Measurements from ENCODE around the gene TCF20. TPM values are rescaled to one million over a fixed set of nuclear protein-coding genes. Genes with fewer than 3 reads are reported as not detected.

Gene TCF20
- total and polyA plus RNA-seq, 4 experiments from 2014 or later: 0.72 to 93.4 (median 46.8) TPM

GRCh38 chr22:42286205-42286604 lies 15.8 kb upstream of the TCF20 start:
- ChIA-PET POLR2A (ENCODE audit: partially characterized antibody) (interaction anchor here (1.3 kb wide), 1 partner anchor 16 kb away, joined by 6 read pairs; no protein-coding TSS in a partner anchor), CTCF (ENCODE audit: partially characterized antibody) (interaction anchor here (1.3 kb wide), 1 partner anchor 10 kb away, joined by 3 read pairs; no protein-coding TSS in a partner anchor)
- Histone ChIP-seq H3K4me1 (ENCODE audit: insufficient read depth, low read length) (peaks cover 48% of the 10 kb centered on the region), H3K4me3 (ENCODE audit: low read length in 2 of 2) (peak overlapping the region in 1 of 2 donors; percentile 18), H3K36me3 (ENCODE audit: insufficient read depth, low read length) (no peaks in the 10 kb centered on the region), H3K27me3 (ENCODE audit: insufficient read depth, low read length) (no peaks in the 10 kb centered on the region), H3K9me3 (ENCODE audit: control insufficient read depth in 1 of 2, low read length in 2 of 2) (no peaks in the 10 kb centered on the region), H3K27ac (ENCODE audit: low read depth, low read length) (peak overlapping the region; percentile 3)
- Mint-ChIP-seq H3K27me3 (no peaks in the 10 kb centered on the region), H3K27ac (peak overlapping the region; percentile 38 to 92 (median 79)), H3K4me3 (peak overlapping the region; percentile 2 to 74 (median 48)), H3K9me3 (no peaks in the 10 kb centered on the region), H3K4me1 (peaks cover 26 to 59% (median 39%) of the 10 kb centered on the region in 4 donors), H3K36me3 (no peaks in the 10 kb centered on the region)
- intact Hi-C loops (cut with micrococcal nuclease): no loop called here
- peak; percentile 49 to 78 (median 54) for DNase-seq

- intact Hi-C loops (cut with micrococcal nuclease): no loop called here
- Histone ChIP-seq H3K4me1 (ENCODE audit: insufficient read depth, low read length) (peaks cover 48% of the 10 kb centered on the region), H3K4me3 (ENCODE audit: low read length in 2 of 2) (peak overlapping the region in 1 of 2 donors; percentile 18), H3K27ac (ENCODE audit: low read depth, low read length) (peak overlapping the region; percentile 3), H3K36me3 (ENCODE audit: insufficient read depth, low read length) (no peaks in the 10 kb centered on the region), H3K27me3 (ENCODE audit: insufficient read depth, low read length) (no peaks in the 10 kb centered on the region), H3K9me3 (ENCODE audit: control insufficient read depth in 1 of 2, low read length in 2 of 2) (no peaks in the 10 kb centered on the region)
- DNase-seq: no peak
- POLR2A ChIA-PET (ENCODE audit: partially characterized antibody): interaction anchor here (0.6 to 1.3 kb wide), 2 partner anchors 16 to 126 kb away, joined by 3 to 6 read pairs; no protein-coding TSS in a partner anchor
- Mint-ChIP-seq H3K36me3 (no peaks in the 10 kb centered on the region), H3K9me3 (no peaks in the 10 kb centered on the region), H3K27ac (peak overlapping the region; percentile 38 to 92 (median 79)), H3K27me3 (no peaks in the 10 kb centered on the region), H3K4me3 (peak overlapping the region; percentile 18 to 74 (median 48)), H3K4me1 (peaks cover 26 to 58% (median 39%) of the 10 kb centered on the region in 4 donors)
- CTCF ChIA-PET (ENCODE audit: partially characterized antibody): no interaction called here
Measured at GRCh38 chr22:42285604-42286003, 15.2 kb upstream of the TCF20 start.

DNA sequence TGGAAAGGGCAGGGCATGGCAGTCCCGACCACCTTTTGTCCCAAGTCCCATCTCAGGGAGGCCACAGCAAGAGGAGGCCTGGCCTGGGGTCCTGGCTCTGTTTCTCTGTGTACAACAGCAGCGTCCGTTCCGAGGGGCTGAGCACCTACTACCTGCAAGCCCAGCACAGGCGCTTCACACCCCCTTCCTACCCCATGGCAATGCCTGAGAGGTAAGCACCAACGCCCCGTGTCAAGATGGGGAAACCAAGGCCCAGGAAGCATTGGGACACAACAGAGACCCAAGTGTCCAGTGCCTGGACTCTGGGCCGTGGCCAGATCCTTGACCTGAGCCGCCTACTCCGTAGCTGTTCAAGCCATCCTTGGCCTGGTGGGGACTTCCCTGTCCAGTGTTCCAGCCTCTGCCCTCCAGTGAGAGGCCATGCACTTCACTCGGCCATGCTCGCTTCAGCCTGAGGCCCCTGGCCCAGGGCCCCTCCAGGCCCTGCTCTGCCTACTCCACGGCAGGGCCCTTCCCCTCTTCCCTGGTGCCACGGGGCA lies 14.3 kb upstream of the TCF20 start:
- Histone ChIP-seq H3K27ac (ENCODE audit: low read depth, low read length) (no peak overlapping the region), H3K27me3 (ENCODE audit: insufficient read depth, low read length) (no peaks in the 10 kb centered on the region), H3K4me3 (ENCODE audit: low read length in 2 of 2) (no peak overlapping the region), H3K36me3 (ENCODE audit: insufficient read depth, low read length) (no peaks in the 10 kb centered on the region), H3K4me1 (ENCODE audit: insufficient read depth, low read length) (peaks cover 48% of the 10 kb centered on the region), H3K9me3 (ENCODE audit: control insufficient read depth in 1 of 2, low read length in 2 of 2) (no peaks in the 10 kb centered on the region)
- POLR2A ChIA-PET (ENCODE audit: partially characterized antibody): interaction anchor here (0.9 to 1.5 kb wide), 4 partner anchors 13 to 194 kb away, joined by 3 to 6 read pairs (median 3); partner anchors contain the start of gene NDUFA6
- Mint-ChIP-seq H3K4me3 (peak overlapping the region in 3 of 8 donors; percentile 21 to 80 (median 42)), H3K27ac (peak overlapping the region in 4 of 7 donors; percentile 47 to 90 (median 56)), H3K27me3 (no peaks in the 10 kb centered on the region), H3K36me3 (no peaks in the 10 kb centered on the region), H3K9me3 (no peaks in the 10 kb centered on the region), H3K4me1 (peaks cover 26 to 58% (median 39%) of the 10 kb centered on the region in 4 donors)
- CTCF ChIA-PET (ENCODE audit: partially characterized antibody): interaction anchor here (0.6 kb wide), 1 partner anchor 114 kb away, joined by 4 read pairs; no protein-coding TSS in a partner anchor
- DNase-seq: no peak
- intact Hi-C loops (cut with micrococcal nuclease): no loop called here

- Histone ChIP-seq H3K27me3 (ENCODE audit: insufficient read depth, low read length) (no peaks in the 10 kb centered on the region), H3K27ac (ENCODE audit: low read depth, low read length) (no peak overlapping the region), H3K9me3 (ENCODE audit: control insufficient read depth in 1 of 2, low read length in 2 of 2) (no peaks in the 10 kb centered on the region), H3K36me3 (ENCODE audit: insufficient read depth, low read length) (no peaks in the 10 kb centered on the region), H3K4me3 (ENCODE audit: low read length in 2 of 2) (peak overlapping the region in 1 of 2 donors; percentile 32), H3K4me1 (ENCODE audit: insufficient read depth, low read length) (peaks cover 48% of the 10 kb centered on the region)
- DNase-seq: no peak
- H3K36me3 Mint-ChIP-seq: no peaks in the 10 kb centered on the region
- peaks cover 26 to 55% (median 40%) of the 10 kb centered on the region in 4 donors for H3K4me1 Mint-ChIP-seq
- intact Hi-C loops (cut with micrococcal nuclease): no loop called here
- H3K9me3 Mint-ChIP-seq: no peaks in the 10 kb centered on the region
- ChIA-PET CTCF (ENCODE audit: partially characterized antibody) (interaction anchor here (0.6 kb wide), 1 partner anchor 114 kb away, joined by 4 read pairs; no protein-coding TSS in a partner anchor), POLR2A (ENCODE audit: partially characterized antibody) (interaction anchor here (0.9 to 1.5 kb wide), 4 partner anchors 9 to 194 kb away, joined by 3 to 4 read pairs (median 3); partner anchors contain the start of gene NDUFA6)
- H3K27ac Mint-ChIP-seq: peak overlapping the region in 4 of 7 donors; percentile 57 to 85 (median 71)
- peak overlapping the region; percentile 70 to 80 (median 74) for H3K4me3 Mint-ChIP-seq
- no peaks in the 10 kb centered on the region for H3K27me3 Mint-ChIP-seq
Measured at GRCh38 chr22:42284202-42284591, 13.7 kb upstream of the TCF20 start.

DNA sequence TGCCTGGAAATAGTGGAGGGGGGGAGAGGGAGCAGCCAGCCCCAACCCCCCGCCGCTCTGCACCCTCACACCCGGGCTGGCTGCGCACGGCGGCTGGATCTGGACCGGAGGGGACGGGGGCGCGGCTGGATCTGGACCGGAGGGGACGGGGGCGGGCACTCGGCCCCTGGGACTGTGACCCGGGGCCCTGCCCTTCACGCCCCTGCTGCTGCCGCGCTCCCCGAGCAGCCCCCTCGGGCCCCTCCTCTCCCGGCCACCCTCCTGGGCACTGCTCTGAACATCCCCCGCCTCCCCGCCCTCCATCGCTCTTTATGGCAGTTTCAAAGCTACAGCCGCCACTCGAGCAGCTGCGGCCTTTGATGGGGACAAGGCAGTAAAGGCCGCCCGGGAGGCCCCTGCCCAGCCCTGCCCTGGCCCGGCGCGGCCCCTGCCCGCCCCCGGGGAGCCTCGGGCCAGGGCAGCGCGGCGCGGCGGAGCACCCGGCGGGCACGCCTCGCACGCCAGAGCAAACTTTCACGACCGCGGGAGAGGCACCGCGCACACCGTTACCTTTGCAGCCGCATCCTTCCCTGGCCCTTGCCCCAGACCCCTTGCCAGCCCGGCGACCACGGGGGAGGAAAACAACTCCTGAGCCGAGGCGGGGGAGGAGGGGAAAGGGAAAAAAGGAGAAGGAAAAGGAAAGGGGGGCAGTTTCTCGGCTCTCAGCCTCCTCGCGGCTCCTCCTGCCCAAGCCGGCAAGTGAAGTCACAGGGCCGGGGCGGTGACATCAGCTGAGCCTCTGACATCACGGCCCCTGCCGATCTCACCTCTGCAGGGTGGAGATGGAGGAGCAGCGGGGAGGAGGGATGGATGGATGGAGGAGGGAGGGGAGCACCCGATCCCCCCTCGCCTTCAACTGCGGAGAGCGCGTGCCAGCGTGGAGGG lies 13.1 kb upstream of the TCF20 start:
- DNase-seq: peak; percentile 45 to 80 (median 53)
- Mint-ChIP-seq H3K27ac (peak overlapping the region in 5 of 7 donors; percentile 37 to 79 (median 68)), H3K4me3 (peak overlapping the region; percentile 70 to 80 (median 76)), H3K36me3 (no peaks in the 10 kb centered on the region), H3K27me3 (no peaks in the 10 kb centered on the region), H3K4me1 (peaks cover 26 to 51% (median 39%) of the 10 kb centered on the region in 4 donors), H3K9me3 (no peaks in the 10 kb centered on the region)
- peaks cover 48% of the 10 kb centered on the region for H3K4me1 ChIP-seq (ENCODE audit: insufficient read depth, low read length)
- no peak overlapping the region for H3K27ac ChIP-seq (ENCODE audit: low read depth, low read length)
- POLR2A ChIA-PET (ENCODE audit: partially characterized antibody): interaction anchor here (0.9 to 1.5 kb wide), 5 partner anchors 10 to 193 kb away, joined by 3 to 4 read pairs (median 3); partner anchors contain the start of gene NDUFA6
- no peaks in the 10 kb centered on the region for H3K36me3 ChIP-seq (ENCODE audit: insufficient read depth, low read length)
- CTCF ChIA-PET (ENCODE audit: partially characterized antibody): no interaction called here
- peak overlapping the region in 1 of 2 donors; percentile 32 for H3K4me3 ChIP-seq (ENCODE audit: low read length in 2 of 2)
- no peaks in the 10 kb centered on the region for H3K9me3 ChIP-seq (ENCODE audit: control insufficient read depth in 1 of 2, low read length in 2 of 2)
- no peaks in the 10 kb centered on the region for H3K27me3 ChIP-seq (ENCODE audit: insufficient read depth, low read length)
- intact Hi-C loops (cut with micrococcal nuclease): no loop called here

DNA sequence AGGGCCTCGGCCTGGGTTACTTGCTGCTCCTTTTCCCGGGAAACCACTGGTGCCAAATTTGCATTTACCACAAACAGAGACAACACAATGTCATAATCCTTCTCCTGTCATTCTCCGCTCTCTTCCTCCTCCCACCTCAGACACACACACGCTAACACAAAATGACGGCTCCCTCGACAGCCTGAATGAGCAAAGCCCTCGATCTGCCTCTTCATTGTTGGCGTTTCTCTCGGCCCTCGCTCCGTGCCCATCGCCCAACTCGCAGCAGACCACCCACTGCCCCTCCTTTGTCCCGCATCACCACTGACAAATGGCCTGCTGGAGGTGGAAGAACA lies 12.5 kb upstream of the TCF20 start:
- H3K27ac ChIP-seq (ENCODE audit: low read depth, low read length): no peak overlapping the region
- H3K27me3 Mint-ChIP-seq: no peaks in the 10 kb centered on the region
- no peak overlapping the region for H3K4me3 ChIP-seq (ENCODE audit: low read length in 2 of 2)
- no peaks in the 10 kb centered on the region for H3K9me3 Mint-ChIP-seq
- H3K9me3 ChIP-seq (ENCODE audit: control insufficient read depth in 1 of 2, low read length in 2 of 2): no peaks in the 10 kb centered on the region
- peaks cover 48% of the 10 kb centered on the region for H3K4me1 ChIP-seq (ENCODE audit: insufficient read depth, low read length)
- CTCF ChIA-PET (ENCODE audit: partially characterized antibody): no interaction called here
- DNase-seq: no peak
- intact Hi-C loops (cut with micrococcal nuclease): no loop called here
- H3K4me1 Mint-ChIP-seq: peaks cover 26 to 49% (median 39%) of the 10 kb centered on the region in 4 donors
- POLR2A ChIA-PET (ENCODE audit: partially characterized antibody): interaction anchor here (0.9 kb wide), 1 partner anchor 13 kb away, joined by 3 read pairs; no protein-coding TSS in a partner anchor
- H3K36me3 ChIP-seq (ENCODE audit: insufficient read depth, low read length): no peaks in the 10 kb centered on the region
- peak overlapping the region in 7 of 8 donors; percentile 50 to 77 (median 65) for H3K4me3 Mint-ChIP-seq
- peak overlapping the region in 4 of 7 donors; percentile 12 to 76 (median 60) for H3K27ac Mint-ChIP-seq
- H3K36me3 Mint-ChIP-seq: no peaks in the 10 kb centered on the region
- no peaks in the 10 kb centered on the region for H3K27me3 ChIP-seq (ENCODE audit: insufficient read depth, low read length)
